ENCODE data around the gene ZNF81. TPM values are rescaled to one million over a fixed set of nuclear protein-coding genes. Genes with fewer than 3 reads are reported as not detected.

ZNF81 gene
- total RNA-seq, 1 experiment from 2014 or later = 4.8 TPM

DNA sequence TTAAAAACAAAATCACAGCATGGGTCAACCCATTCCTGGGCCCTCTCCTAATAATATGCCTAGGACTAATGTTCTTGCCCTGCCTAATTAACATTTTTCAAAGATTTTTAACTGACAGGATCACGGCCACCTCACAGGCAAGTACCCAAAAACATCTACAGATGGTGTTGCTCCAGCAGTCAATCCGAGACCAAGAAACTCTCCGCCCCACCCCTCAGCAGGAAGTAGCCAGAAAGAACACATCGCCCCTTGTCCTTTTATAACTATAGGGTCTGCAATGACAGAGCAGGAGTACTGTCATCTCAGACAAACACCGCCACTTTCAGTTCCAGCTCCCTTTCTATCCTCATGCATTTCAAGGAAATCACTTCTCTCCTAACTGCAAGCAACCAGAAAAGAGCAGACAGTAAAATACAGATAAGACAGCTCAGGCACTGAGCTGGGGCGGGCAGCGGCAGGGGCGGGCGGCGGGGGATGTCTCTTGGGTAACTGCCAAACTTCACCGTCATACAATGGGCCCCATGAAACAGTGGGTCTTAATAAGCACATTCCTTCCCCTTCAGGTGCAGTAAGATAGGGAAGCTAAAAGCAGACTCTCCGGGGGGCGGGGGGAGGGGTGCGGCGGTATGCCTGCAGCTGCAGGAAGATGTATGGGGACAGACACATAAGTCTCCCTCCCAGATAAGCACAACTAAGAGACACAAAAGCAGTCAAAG is 99.7 kb downstream of the ZNF81 start (continued):
- TF ChIP-seq ZBTB33 (IDR thresholded peaks at IDR 0.05; ENCODE audit: extremely low read depth, insufficient replicate concordance, low read length) (no peak), EZH2phosphoT487 (IDR thresholded peaks at IDR 0.05; ENCODE audit: borderline replicate concordance) (no peak), CBX3 (IDR thresholded peaks at IDR 0.05; ENCODE audit: low read depth) (no peak), SRF (IDR thresholded peaks at IDR 0.05; ENCODE audit: low read depth) (no peak), CEBPB (IDR thresholded peaks at IDR 0.05; ENCODE audit: low read depth) (no peak)
- TF ChIP-seq, protein P1, sequence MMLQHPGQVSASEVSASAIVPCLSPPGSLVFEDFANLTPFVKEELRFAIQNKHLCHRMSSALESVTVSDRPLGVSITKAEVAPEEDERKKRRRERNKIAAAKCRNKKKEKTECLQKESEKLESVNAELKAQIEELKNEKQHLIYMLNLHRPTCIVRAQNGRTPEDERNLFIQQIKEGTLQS (IDR thresholded peaks at IDR 0.05) = no peak

DNA sequence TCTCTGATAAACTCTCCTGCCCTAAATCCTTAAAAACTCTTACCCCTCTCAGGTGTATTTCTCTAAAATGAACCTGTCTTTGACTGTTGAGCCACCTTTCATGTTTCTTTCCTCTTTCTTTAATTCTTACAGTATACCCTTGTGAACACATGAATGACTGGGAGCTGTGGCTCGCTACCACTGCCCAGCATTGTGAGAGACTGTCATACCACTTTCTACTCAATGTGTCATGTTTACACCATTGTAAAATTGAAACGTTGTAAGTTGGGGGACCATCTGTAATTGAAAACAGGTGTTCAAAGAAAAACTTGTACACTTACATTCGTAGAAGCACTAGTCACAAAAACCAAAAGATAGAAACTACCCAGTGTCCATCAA is 100.2 kb downstream of the ZNF81 start:
- Histone ChIP-seq H3K4me1 (ENCODE audit: control insufficient read depth in 1 of 2, insufficient read depth in 2 of 2, low read length in 2 of 2) (no peaks in the 10 kb centered on the region), H4K20me1 (ENCODE audit: insufficient read depth) (no peaks in the 10 kb centered on the region), H2AFZ (ENCODE audit: low read depth, low read length, poor library complexity, severe bottlenecking) (no peak overlapping the region), H3K9me2 (ENCODE audit: insufficient read depth) (no peaks in the 10 kb centered on the region), H3K79me2 (ENCODE audit: insufficient read depth, low read length) (no peaks in the 10 kb centered on the region), H3K36me3 (ENCODE audit: control insufficient read depth in 1 of 2, insufficient read depth in 2 of 2, low read length in 2 of 2) (no peaks in the 10 kb centered on the region), H3K9me3 (ENCODE audit: control insufficient read depth in 1 of 2, insufficient read depth in 1 of 2, low read depth in 1 of 2, low read length in 2 of 2) (no peaks in the 10 kb centered on the region), H3K27ac (ENCODE audit: low read depth, low read length) (no peak overlapping the region), H3K27me3 (ENCODE audit: insufficient read depth, low read length) (no peaks in the 10 kb centered on the region), H3K4me3 (replicated peaks in 1 of 2; ENCODE audit: low read depth in 1 of 2, low read length in 2 of 2) (no peak overlapping the region), H3K9ac (ENCODE audit: low read length) (no peak overlapping the region), H3K4me2 (ENCODE audit: low read length) (no peak overlapping the region)
- intact Hi-C loops (cut with micrococcal nuclease) = no loop called here
- TF ChIP-seq POLR2A (IDR thresholded peaks at IDR 0.05; ENCODE audit: borderline replicate concordance, extremely low read depth, insufficient read depth, insufficient read length) (no peak), REST (IDR thresholded peaks at IDR 0.05; ENCODE audit: low read depth) (no peak), ZNF274 (IDR thresholded peaks at IDR 0.05; ENCODE audit: low read depth, low read length) (no peak), SRF (IDR thresholded peaks at IDR 0.05; ENCODE audit: low read depth) (no peak), CBX3 (IDR thresholded peaks at IDR 0.05; ENCODE audit: low read depth) (no peak), SP1 (IDR thresholded peaks at IDR 0.05; ENCODE audit: low read depth) (no peak), FOSL1 (IDR thresholded peaks at IDR 0.05; ENCODE audit: low read depth) (no peak), ELF1 (IDR thresholded peaks at IDR 0.05; ENCODE audit: borderline replicate concordance, low read depth) (no peak), SIN3A (IDR thresholded peaks at IDR 0.05; ENCODE audit: low read depth) (no peak), MAX (IDR thresholded peaks at IDR 0.05) (no peak)
- POLR2A ChIA-PET = no interaction called here
- DNase-seq (ENCODE audit: low read depth, low spot score) (no peak), ATAC-seq (no peak)
- no TSS peak for BruUV-seq (replicated peaks)
- CTCF ChIA-PET = no interaction called here
- RAD21 ChIA-PET (ENCODE audit: low non-redundant PET in 1 of 2, low total read pairs in 2 of 2, uncharacterized antibody in 2 of 2, unreplicated experiment in 2 of 2) = no interaction called here

Data from HCT116 (cell line).